Astrocyte (in vitro differentiated cells and primary cell): ENCODE results near the gene GLYATL2. TPM values are rescaled to one million over a fixed set of nuclear protein-coding genes. Genes with fewer than 3 reads are reported as not detected.

Experiments used
- DNase-seq: peaks from one replicate; pipeline ENCODE4 v3.0.0-alpha.2; 2010; ENCODE audit warnings: low read depth
- FAIRE-seq: peaks from 2 replicates; lab custom pipeline; 2011; peaks lifted over from hg19 to GRCh38; lab: Jason Lieb, UNC
- H2AFZ ChIP-seq: 2 replicates; pipeline ENCODE4 v1.6.0; 2012; ENCODE audit warnings: low read depth, low read length, inconsistent platforms
- H3K27ac ChIP-seq: 2 replicates; pipeline ENCODE4 v1.5.1; 2011; ENCODE audit warnings: low read depth, low read length, inconsistent platforms
- H3K27me3 ChIP-seq: 2 replicates; pipeline ENCODE4 v1.6.0; 2011; ENCODE audit warnings: low read length, inconsistent platforms; ENCODE audit not compliant: insufficient read depth
- H3K36me3 ChIP-seq: 2 replicates; pipeline ENCODE4 v1.5.1; 2011; ENCODE audit warnings: low read length, inconsistent platforms; ENCODE audit not compliant: insufficient read depth
- H3K4me1 ChIP-seq: 2 replicates; pipeline ENCODE4 v1.5.1; 2011; ENCODE audit warnings: low read length, inconsistent platforms; ENCODE audit not compliant: insufficient read depth
- H3K4me2 ChIP-seq: 2 replicates; pipeline ENCODE4 v1.6.0; 2012; ENCODE audit warnings: low read length, inconsistent platforms
- H3K4me3 ChIP-seq: 2 replicates; pipeline ENCODE4 v1.5.1; 2011; ENCODE audit warnings: low read depth, mild to moderate bottlenecking, low read length, inconsistent platforms; ENCODE audit not compliant: insufficient read depth
- H3K79me2 ChIP-seq: 2 replicates; pipeline ENCODE4 v1.6.0; 2012; ENCODE audit warnings: mild to moderate bottlenecking, low read length, inconsistent platforms; ENCODE audit not compliant: insufficient read depth
- H3K9ac ChIP-seq: 2 replicates; pipeline ENCODE4 v1.6.0; 2012; ENCODE audit warnings: mild to moderate bottlenecking, low read length, inconsistent platforms
- H3K9me3 ChIP-seq: 2 replicates; pipeline ENCODE4 v1.5.1; 2012; ENCODE audit warnings: low read depth, mild to moderate bottlenecking, low read length, inconsistent platforms; ENCODE audit not compliant: insufficient read depth
- H4K20me1 ChIP-seq: 2 replicates; pipeline ENCODE4 v1.6.0; 2012; ENCODE audit warnings: low read length, inconsistent platforms; ENCODE audit not compliant: insufficient read depth
- H3K27ac Mint-ChIP-seq: one replicate; pipeline ENCODE4 v1.8.0; 2021; ENCODE audit warnings: mild to moderate bottlenecking, mixed read lengths; ENCODE audit not compliant: unreplicated experiment
- H3K27me3 Mint-ChIP-seq: one replicate; pipeline ENCODE4 v1.8.0; 2021; ENCODE audit warnings: low read depth, mixed read lengths; ENCODE audit not compliant: unreplicated experiment
- H3K36me3 Mint-ChIP-seq: one replicate; pipeline ENCODE4 v1.8.0; 2021; ENCODE audit warnings: low read depth, mixed read lengths; ENCODE audit not compliant: unreplicated experiment
- H3K4me1 Mint-ChIP-seq: one replicate; pipeline ENCODE4 v1.8.0; 2021; ENCODE audit warnings: low read depth, mixed read lengths; ENCODE audit not compliant: unreplicated experiment
- H3K4me3 Mint-ChIP-seq: one replicate; pipeline ENCODE4 v1.8.0; 2021; ENCODE audit warnings: mild to moderate bottlenecking, moderate library complexity, mixed read lengths; ENCODE audit not compliant: unreplicated experiment
- H3K9me3 Mint-ChIP-seq: one replicate; pipeline ENCODE4 v1.8.0; 2021; ENCODE audit warnings: mild to moderate bottlenecking, mixed read lengths; ENCODE audit not compliant: unreplicated experiment
- EZH2 ChIP-seq: IDR thresholded peaks from 2 replicates; pipeline ENCODE4 v1.6.1; 2012; ENCODE audit warnings: mild to moderate bottlenecking, low read length, inconsistent platforms; ENCODE audit not compliant: insufficient read depth
- total RNA-seq: library from RNA; stranded (reverse); gene quantifications from 2 replicates; pipeline ENCODE4 v1.2.1, GENCODE V29; 2021
- TF ChIP-seq, protein P1 (sequence below): IDR thresholded peaks from 2 replicates; pipeline ENCODE4 v1.5.1; 2011; ENCODE audit warnings: low read depth, mild to moderate bottlenecking, inconsistent platforms, low read length, moderate library complexity; ENCODE audit not compliant: insufficient read depth

The GLYATL2 gene
- total RNA-seq, 1 donor from 2014 or later = not detected

DNA sequence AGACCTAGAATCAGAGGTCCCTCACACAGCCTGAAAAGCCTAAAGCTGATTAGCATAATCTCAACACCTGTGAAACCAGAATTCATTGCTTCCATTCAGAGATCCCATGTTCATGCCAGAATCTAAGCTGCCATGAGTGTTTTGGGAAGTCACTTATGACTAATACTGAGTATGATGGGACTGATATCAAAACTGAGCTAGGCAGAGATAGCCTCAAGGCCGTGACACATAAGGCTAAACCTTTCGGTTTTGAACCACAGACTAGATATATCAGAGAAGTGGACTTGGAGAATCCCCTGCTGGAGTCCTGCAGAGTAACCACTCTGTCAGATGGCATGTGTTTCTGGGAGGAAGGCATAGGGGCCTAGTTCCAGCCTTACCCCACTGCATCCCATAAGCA is 23.1 kb upstream of the GLYATL2 start:
- peaks cover 13% of the 10 kb centered on the region for H3K9me3 Mint-ChIP-seq
- FAIRE-seq = no peak

GRCh38 chr11:58866788-58867187 is 22.3 kb upstream of the GLYATL2 start:
- Histone ChIP-seq H3K9ac (no peak overlapping the region), H3K4me3 (no peak overlapping the region), H2AFZ (no peak overlapping the region), H3K4me2 (no peak overlapping the region), H3K36me3 (no peaks in the 10 kb centered on the region), H3K27ac (no peak overlapping the region), H4K20me1 (no peaks in the 10 kb centered on the region), H3K9me3 (no peaks in the 10 kb centered on the region), H3K27me3 (no peaks in the 10 kb centered on the region), H3K4me1 (no peaks in the 10 kb centered on the region), H3K79me2 (no peaks in the 10 kb centered on the region)
- no peak for FAIRE-seq
- no peak overlapping the region for H3K4me3 Mint-ChIP-seq
- DNase-seq = no peak
- TF ChIP-seq EZH2 = no peak
- TF ChIP-seq, protein P1, sequence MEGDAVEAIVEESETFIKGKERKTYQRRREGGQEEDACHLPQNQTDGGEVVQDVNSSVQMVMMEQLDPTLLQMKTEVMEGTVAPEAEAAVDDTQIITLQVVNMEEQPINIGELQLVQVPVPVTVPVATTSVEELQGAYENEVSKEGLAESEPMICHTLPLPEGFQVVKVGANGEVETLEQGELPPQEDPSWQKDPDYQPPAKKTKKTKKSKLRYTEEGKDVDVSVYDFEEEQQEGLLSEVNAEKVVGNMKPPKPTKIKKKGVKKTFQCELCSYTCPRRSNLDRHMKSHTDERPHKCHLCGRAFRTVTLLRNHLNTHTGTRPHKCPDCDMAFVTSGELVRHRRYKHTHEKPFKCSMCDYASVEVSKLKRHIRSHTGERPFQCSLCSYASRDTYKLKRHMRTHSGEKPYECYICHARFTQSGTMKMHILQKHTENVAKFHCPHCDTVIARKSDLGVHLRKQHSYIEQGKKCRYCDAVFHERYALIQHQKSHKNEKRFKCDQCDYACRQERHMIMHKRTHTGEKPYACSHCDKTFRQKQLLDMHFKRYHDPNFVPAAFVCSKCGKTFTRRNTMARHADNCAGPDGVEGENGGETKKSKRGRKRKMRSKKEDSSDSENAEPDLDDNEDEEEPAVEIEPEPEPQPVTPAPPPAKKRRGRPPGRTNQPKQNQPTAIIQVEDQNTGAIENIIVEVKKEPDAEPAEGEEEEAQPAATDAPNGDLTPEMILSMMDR = no peak
- H3K36me3 Mint-ChIP-seq = no peaks in the 10 kb centered on the region
- peaks cover 11% of the 10 kb centered on the region for H3K9me3 Mint-ChIP-seq
- H3K4me1 Mint-ChIP-seq = no peaks in the 10 kb centered on the region
- H3K27ac Mint-ChIP-seq = no peak overlapping the region
- H3K27me3 Mint-ChIP-seq = no peaks in the 10 kb centered on the region

More for the DNA sequence above, 23.1 kb upstream of the GLYATL2 start:
- H3K79me2 ChIP-seq = no peaks in the 10 kb centered on the region
- H3K4me1 Mint-ChIP-seq = no peaks in the 10 kb centered on the region
- H3K27ac Mint-ChIP-seq = no peak overlapping the region
- H3K36me3 Mint-ChIP-seq = no peaks in the 10 kb centered on the region
- no peak for DNase-seq
- H2AFZ ChIP-seq = no peak overlapping the region
- no peak overlapping the region for H3K27ac ChIP-seq
- H3K27me3 ChIP-seq = no peaks in the 10 kb centered on the region
- H3K9ac ChIP-seq = no peak overlapping the region
- H3K4me2 ChIP-seq = no peak overlapping the region
- H4K20me1 ChIP-seq = no peaks in the 10 kb centered on the region
- H3K27me3 Mint-ChIP-seq = no peaks in the 10 kb centered on the region
- H3K4me3 Mint-ChIP-seq = no peak overlapping the region
- H3K36me3 ChIP-seq = no peaks in the 10 kb centered on the region
- no peaks in the 10 kb centered on the region for H3K4me1 ChIP-seq
- H3K9me3 ChIP-seq = no peaks in the 10 kb centered on the region
- no peak overlapping the region for H3K4me3 ChIP-seq
- TF ChIP-seq EZH2 = no peak
- TF ChIP-seq, protein P1 = no peak

- Histone ChIP-seq H4K20me1 (no peaks in the 10 kb centered on the region), H3K79me2 (no peaks in the 10 kb centered on the region), H3K4me1 (no peaks in the 10 kb centered on the region), H3K9ac (no peak overlapping the region), H3K36me3 (no peaks in the 10 kb centered on the region), H3K27me3 (no peaks in the 10 kb centered on the region), H3K27ac (no peak overlapping the region), H3K4me2 (no peak overlapping the region), H3K4me3 (no peak overlapping the region), H2AFZ (no peak overlapping the region), H3K9me3 (no peaks in the 10 kb centered on the region)
- FAIRE-seq (no peak), DNase-seq (no peak)
- no peak overlapping the region for H3K4me3 Mint-ChIP-seq
- H3K4me1 Mint-ChIP-seq = no peaks in the 10 kb centered on the region
- no peaks in the 10 kb centered on the region for H3K27me3 Mint-ChIP-seq
- H3K9me3 Mint-ChIP-seq = peaks cover 9% of the 10 kb centered on the region
- no peaks in the 10 kb centered on the region for H3K36me3 Mint-ChIP-seq
- TF ChIP-seq, protein P1 = no peak
- TF ChIP-seq EZH2 = no peak
- H3K27ac Mint-ChIP-seq = no peak overlapping the region
These were observed 19.8 kb upstream of the GLYATL2 start for GRCh38 chr11:58864335-58864734.
